ENCODE data around the gene PLD1. TPM values are rescaled to one million over a fixed set of nuclear protein-coding genes. Genes with fewer than 3 reads are reported as not detected.

The PLD1 gene
- total RNA-seq, 2 donors from 2014 or later = 9.5 to 15.9 TPM

DNA sequence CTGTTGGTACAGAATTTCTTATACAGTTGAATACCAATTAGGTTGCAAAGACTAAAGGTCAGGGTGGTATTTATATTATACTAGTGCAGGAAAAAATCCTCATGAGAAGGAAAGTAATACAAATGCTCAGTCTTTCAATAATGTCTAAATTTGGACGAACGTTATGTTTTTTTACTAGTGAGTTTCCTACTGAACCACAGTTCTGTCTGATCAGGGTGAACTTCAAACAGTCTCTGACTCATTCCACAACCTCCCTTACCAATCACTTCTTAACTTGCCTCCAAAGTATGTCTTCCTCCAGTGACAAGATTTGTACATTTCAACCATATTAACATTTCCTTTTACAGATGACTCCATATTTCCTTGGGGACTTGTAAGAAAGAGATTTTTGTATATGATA, 36.3 kb upstream of the PLD1 start:
- Histone ChIP-seq H3K9ac (ENCODE audit: extremely low read depth, low read length, poor library complexity, severe bottlenecking) (no peak overlapping the region), H3K9me3 (ENCODE audit: control insufficient read depth, low read length) (peaks cover 5% of the 10 kb centered on the region), H3K4me1 (ENCODE audit: control insufficient read depth, insufficient read depth, low read length) (no peaks in the 10 kb centered on the region), H3K27ac (ENCODE audit: low read depth, low read length) (no peak overlapping the region), H3K27me3 (ENCODE audit: control insufficient read depth, insufficient read depth, low read length, poor library complexity, severe bottlenecking) (no peaks in the 10 kb centered on the region), H3K36me3 (ENCODE audit: control insufficient read depth, insufficient read depth, low read length) (no peaks in the 10 kb centered on the region), H3K4me3 (ENCODE audit: low read length) (peak overlapping the region; percentile 38)
- peaks cover 23% of the 10 kb centered on the region for H3K4me1 Mint-ChIP-seq
- no peak for DNase-seq
- H3K27me3 Mint-ChIP-seq (ENCODE audit: insufficient read depth) = no peaks in the 10 kb centered on the region
- no peaks in the 10 kb centered on the region for H3K36me3 Mint-ChIP-seq (ENCODE audit: low read depth)
- H3K9me3 Mint-ChIP-seq = peaks cover 13% of the 10 kb centered on the region
- TF ChIP-seq, protein P1, sequence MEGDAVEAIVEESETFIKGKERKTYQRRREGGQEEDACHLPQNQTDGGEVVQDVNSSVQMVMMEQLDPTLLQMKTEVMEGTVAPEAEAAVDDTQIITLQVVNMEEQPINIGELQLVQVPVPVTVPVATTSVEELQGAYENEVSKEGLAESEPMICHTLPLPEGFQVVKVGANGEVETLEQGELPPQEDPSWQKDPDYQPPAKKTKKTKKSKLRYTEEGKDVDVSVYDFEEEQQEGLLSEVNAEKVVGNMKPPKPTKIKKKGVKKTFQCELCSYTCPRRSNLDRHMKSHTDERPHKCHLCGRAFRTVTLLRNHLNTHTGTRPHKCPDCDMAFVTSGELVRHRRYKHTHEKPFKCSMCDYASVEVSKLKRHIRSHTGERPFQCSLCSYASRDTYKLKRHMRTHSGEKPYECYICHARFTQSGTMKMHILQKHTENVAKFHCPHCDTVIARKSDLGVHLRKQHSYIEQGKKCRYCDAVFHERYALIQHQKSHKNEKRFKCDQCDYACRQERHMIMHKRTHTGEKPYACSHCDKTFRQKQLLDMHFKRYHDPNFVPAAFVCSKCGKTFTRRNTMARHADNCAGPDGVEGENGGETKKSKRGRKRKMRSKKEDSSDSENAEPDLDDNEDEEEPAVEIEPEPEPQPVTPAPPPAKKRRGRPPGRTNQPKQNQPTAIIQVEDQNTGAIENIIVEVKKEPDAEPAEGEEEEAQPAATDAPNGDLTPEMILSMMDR (conservative IDR thresholded peaks at IDR 0.05) = no peak
- no peak overlapping the region for H3K27ac Mint-ChIP-seq
- H3K4me3 Mint-ChIP-seq = no peak overlapping the region
- 93 to 100% methylated on average over 2 of the region's 2 CpGs for WGBS, 2 experiments (ENCODE audit: insufficient coverage in 1 of 2, insufficient read length in 1 of 2)

DNA sequence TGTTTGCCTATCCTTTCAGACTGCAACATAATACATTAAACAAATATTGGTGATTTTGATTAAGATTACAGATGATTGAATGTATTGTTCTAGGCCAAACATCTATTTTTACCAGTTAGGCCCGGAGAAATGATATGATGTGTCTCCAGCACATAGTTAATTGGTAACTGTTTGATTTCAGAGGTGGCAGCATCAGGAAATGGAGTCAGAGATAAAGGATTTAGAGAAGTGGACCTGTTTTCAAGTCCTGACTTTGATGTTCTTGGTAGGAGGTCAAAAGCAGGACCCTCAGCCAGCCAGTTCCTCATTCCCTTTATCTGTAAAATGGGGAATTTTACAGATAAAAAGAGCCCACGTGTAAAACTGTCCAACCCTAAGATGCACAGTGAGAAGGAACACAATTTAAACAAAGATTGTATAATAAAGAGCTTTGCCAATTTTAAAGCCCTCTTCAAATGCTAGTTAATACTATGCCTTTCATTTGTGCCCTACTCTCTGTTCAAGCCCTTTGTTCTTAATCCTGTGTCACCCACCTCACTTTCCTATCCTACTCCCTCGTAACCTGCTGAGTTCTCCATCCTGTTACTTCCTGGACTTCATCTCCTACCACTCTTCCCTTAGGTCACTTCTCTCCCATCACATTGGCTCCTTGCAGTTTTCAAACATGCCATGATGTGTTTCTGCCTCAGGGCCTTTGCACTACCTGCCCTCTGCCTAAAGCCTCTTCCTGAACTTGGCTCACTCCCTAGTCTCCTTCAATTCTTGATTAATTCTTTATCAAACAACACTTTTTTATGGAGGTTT, 35.4 kb upstream of the PLD1 start:
- Histone ChIP-seq H3K4me1 (ENCODE audit: control insufficient read depth, insufficient read depth, low read length) (peaks cover 2% of the 10 kb centered on the region), H3K9ac (ENCODE audit: extremely low read depth, low read length, poor library complexity, severe bottlenecking) (no peak overlapping the region), H3K27me3 (ENCODE audit: control insufficient read depth, insufficient read depth, low read length, poor library complexity, severe bottlenecking) (no peaks in the 10 kb centered on the region), H3K36me3 (ENCODE audit: control insufficient read depth, insufficient read depth, low read length) (no peaks in the 10 kb centered on the region), H3K4me3 (ENCODE audit: low read length) (no peak overlapping the region), H3K9me3 (ENCODE audit: control insufficient read depth, low read length) (no peaks in the 10 kb centered on the region), H3K27ac (ENCODE audit: low read depth, low read length) (no peak overlapping the region)
- Mint-ChIP-seq H3K36me3 (ENCODE audit: low read depth) (no peaks in the 10 kb centered on the region), H3K9me3 (peaks cover 13% of the 10 kb centered on the region), H3K4me1 (peaks cover 32% of the 10 kb centered on the region), H3K4me3 (no peak overlapping the region), H3K27me3 (ENCODE audit: insufficient read depth) (no peaks in the 10 kb centered on the region), H3K27ac (no peak overlapping the region)
- WGBS, 2 experiments (ENCODE audit: insufficient coverage in 1 of 2, insufficient read length in 1 of 2) = 69 to 84% methylated on average over 3 of the region's 3 CpGs
- no peak for DNase-seq
- TF ChIP-seq, protein P1 (conservative IDR thresholded peaks at IDR 0.05) = no peak

DNA sequence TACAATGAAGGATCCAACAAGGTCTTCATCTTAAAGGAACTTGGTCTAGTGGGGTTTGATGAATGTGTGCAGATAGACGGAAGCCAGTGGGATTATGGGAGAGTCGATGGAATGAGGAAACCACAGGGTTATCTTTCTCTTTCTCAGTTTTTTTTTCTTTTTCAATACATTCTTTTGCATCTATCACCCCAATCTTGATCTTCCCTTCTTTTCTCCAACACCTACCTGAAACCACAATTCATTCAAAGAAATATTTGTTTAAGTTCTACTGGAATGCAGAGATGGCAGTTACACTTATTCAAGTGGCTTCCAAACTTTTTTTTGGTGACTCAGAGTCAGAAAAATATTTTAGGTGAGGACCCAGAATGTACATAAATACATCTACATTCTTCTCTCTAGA, 34.6 kb upstream of the PLD1 start:
- H3K9me3 Mint-ChIP-seq = peaks cover 7% of the 10 kb centered on the region
- 82% methylated on average over 2 of the region's 2 CpGs; no CpG with 5 or more reads in 1 of the 2 experiments for WGBS, 2 experiments (ENCODE audit: insufficient coverage in 1 of 2, insufficient read length in 1 of 2)
- TF ChIP-seq, protein P1 (conservative IDR thresholded peaks at IDR 0.05) = no peak

More for the DNA sequence above, 34.6 kb upstream of the PLD1 start:
- Histone ChIP-seq H3K9me3 (ENCODE audit: control insufficient read depth, low read length) (no peaks in the 10 kb centered on the region), H3K36me3 (ENCODE audit: control insufficient read depth, insufficient read depth, low read length) (no peaks in the 10 kb centered on the region), H3K4me1 (ENCODE audit: control insufficient read depth, insufficient read depth, low read length) (peaks cover 3% of the 10 kb centered on the region), H3K27me3 (ENCODE audit: control insufficient read depth, insufficient read depth, low read length, poor library complexity, severe bottlenecking) (no peaks in the 10 kb centered on the region), H3K27ac (ENCODE audit: low read depth, low read length) (no peak overlapping the region), H3K4me3 (ENCODE audit: low read length) (no peak overlapping the region), H3K9ac (ENCODE audit: extremely low read depth, low read length, poor library complexity, severe bottlenecking) (no peak overlapping the region)
- H3K4me3 Mint-ChIP-seq = no peak overlapping the region
- no peak overlapping the region for H3K27ac Mint-ChIP-seq
- no peaks in the 10 kb centered on the region for H3K27me3 Mint-ChIP-seq (ENCODE audit: insufficient read depth)
- H3K4me1 Mint-ChIP-seq = peaks cover 28% of the 10 kb centered on the region
- H3K36me3 Mint-ChIP-seq (ENCODE audit: low read depth) = no peaks in the 10 kb centered on the region
- DNase-seq = no peak

Measured in endodermal cell (in vitro differentiated cells).